Neuronal stem cell (in vitro differentiated cells): Measurements from ENCODE around the gene CDK5RAP3.

Source experiments
- DNase-seq: peaks from one replicate; pipeline ENCODE4 v3.0.0-alpha.2; 2013; ENCODE audit warnings: low spot score
- H2AFZ ChIP-seq: one replicate; pipeline ENCODE4 v1.6.1; 2013; ENCODE audit warnings: mild to moderate bottlenecking, low read length, inconsistent platforms
- H2AK5ac ChIP-seq: 2 replicates; pipeline ENCODE4 v1.6.1; 2013; ENCODE audit warnings: low read depth, mild to moderate bottlenecking, inconsistent platforms, low read length, moderate library complexity, mixed read lengths
- H2BK120ac ChIP-seq: 2 replicates; pipeline ENCODE4 v1.6.1; 2013; ENCODE audit warnings: low read depth, mild to moderate bottlenecking, inconsistent platforms, low read length, moderate library complexity, mixed read lengths
- H2BK12ac ChIP-seq: one replicate; pipeline ENCODE4 v1.6.1; 2013; ENCODE audit warnings: low read length, inconsistent platforms
- H2BK15ac ChIP-seq: 2 replicates; pipeline ENCODE4 v1.6.1; 2013; ENCODE audit warnings: mild to moderate bottlenecking, low read length, inconsistent platforms, mixed read lengths
- H2BK5ac ChIP-seq: one replicate; pipeline ENCODE4 v1.6.1; 2013; ENCODE audit warnings: inconsistent platforms, mild to moderate bottlenecking, low read length, moderate library complexity
- H3K14ac ChIP-seq: one replicate; pipeline ENCODE4 v1.6.1; 2013; ENCODE audit warnings: low read length, inconsistent platforms
- H3K18ac ChIP-seq: 2 replicates; pipeline ENCODE4 v1.6.1; 2013; ENCODE audit warnings: low read length, inconsistent platforms
- H3K23ac ChIP-seq: 2 replicates; pipeline ENCODE4 v1.6.1; 2013; ENCODE audit warnings: low read depth, mild to moderate bottlenecking, mixed read lengths, low read length, inconsistent platforms; ENCODE audit not compliant: poor library complexity
- H3K27ac ChIP-seq: replicated peaks from 3 replicates; pipeline ENCODE4 v1.5.1; 2013; ENCODE audit warnings: low read length, inconsistent platforms
- H3K27me3 ChIP-seq, 3 experiments: 2 replicates each; pipeline ENCODE4 v1.6.1; 2013; ENCODE audit warnings: low read length in 3 of 3, mild to moderate bottlenecking in 2 of 3, inconsistent platforms in 1 of 3, low read depth in 1 of 3, mixed read lengths in 1 of 3, moderate library complexity in 1 of 3; ENCODE audit not compliant: control insufficient read depth in 3 of 3, insufficient read depth in 3 of 3
- H3K36me3 ChIP-seq, 2 donors: replicated peaks in 1 of 2; 2 replicates each; pipeline ENCODE4 v1.6.1; 2013; ENCODE audit warnings: low read length in 2 of 2; ENCODE audit not compliant: control insufficient read depth in 2 of 2, insufficient read depth in 2 of 2
- H3K4ac ChIP-seq: 2 replicates; pipeline ENCODE4 v1.6.1; 2013; ENCODE audit warnings: inconsistent platforms, mild to moderate bottlenecking, low read length, moderate library complexity
- H3K4me1 ChIP-seq, 2 donors: 1 replicate in 1 of 2; 2 replicates in 1 of 2; pipeline ENCODE4 v1.6.1; 2013; ENCODE audit warnings: low read length in 2 of 2, low read depth in 1 of 2; ENCODE audit not compliant: control insufficient read depth in 2 of 2, insufficient read depth in 1 of 2
- H3K4me2 ChIP-seq: one replicate; pipeline ENCODE4 v1.6.1; 2013; ENCODE audit warnings: mild to moderate bottlenecking, low read length, inconsistent platforms; ENCODE audit not compliant: insufficient read depth, poor library complexity, severe bottlenecking
- H3K4me3 ChIP-seq, 2 donors: 2 replicates each; pipeline ENCODE4 v1.5.1; 2013; ENCODE audit warnings: low read length in 2 of 2, mild to moderate bottlenecking in 2 of 2, inconsistent platforms in 1 of 2, moderate library complexity in 1 of 2
- H3K79me1 ChIP-seq: one replicate; pipeline ENCODE4 v1.6.1; 2013; ENCODE audit warnings: low read depth, mild to moderate bottlenecking, inconsistent platforms, low read length, moderate library complexity
- H3K9ac ChIP-seq: one replicate; pipeline ENCODE4 v1.6.1; 2013; ENCODE audit warnings: mild to moderate bottlenecking, low read depth, low read length, inconsistent platforms; ENCODE audit not compliant: poor library complexity
- H3K9me3 ChIP-seq, 2 donors: replicated peaks in 1 of 2; 2 replicates each; pipeline versions ENCODE3 to v1.6.1; 2013; ENCODE audit warnings: low read length in 2 of 2, mild to moderate bottlenecking in 2 of 2, inconsistent platforms in 1 of 2, low read depth in 1 of 2, mixed read lengths in 1 of 2, moderate library complexity in 1 of 2; ENCODE audit not compliant: control insufficient read depth in 2 of 2, insufficient read depth in 1 of 2
- H4K8ac ChIP-seq: one replicate; pipeline ENCODE4 v1.6.1; 2013; ENCODE audit warnings: low read depth, mild to moderate bottlenecking, inconsistent platforms, low read length, moderate library complexity
- H4K91ac ChIP-seq: one replicate; pipeline ENCODE4 v1.6.1; 2013; ENCODE audit warnings: low read length, low read depth, mild to moderate bottlenecking, inconsistent platforms; ENCODE audit not compliant: poor library complexity
- WGBS, 2 donors: extraction: QIAGEN DNeasy Blood & Tissue Kit; methylation state at CpG; one replicate each; pipeline ENCODE4 v1.1.7; 2013; ENCODE audit warnings: missing lambda C conversion rate in 2 of 2, mixed read lengths in 1 of 2; ENCODE audit not compliant: insufficient read length in 2 of 2, insufficient replicate concordance in 1 of 2; ENCODE audit errors: extremely low coverage in 2 of 2; 5-methylcytosine and 5-hydroxymethylcytosine counted together

Gene CDK5RAP3

DNA sequence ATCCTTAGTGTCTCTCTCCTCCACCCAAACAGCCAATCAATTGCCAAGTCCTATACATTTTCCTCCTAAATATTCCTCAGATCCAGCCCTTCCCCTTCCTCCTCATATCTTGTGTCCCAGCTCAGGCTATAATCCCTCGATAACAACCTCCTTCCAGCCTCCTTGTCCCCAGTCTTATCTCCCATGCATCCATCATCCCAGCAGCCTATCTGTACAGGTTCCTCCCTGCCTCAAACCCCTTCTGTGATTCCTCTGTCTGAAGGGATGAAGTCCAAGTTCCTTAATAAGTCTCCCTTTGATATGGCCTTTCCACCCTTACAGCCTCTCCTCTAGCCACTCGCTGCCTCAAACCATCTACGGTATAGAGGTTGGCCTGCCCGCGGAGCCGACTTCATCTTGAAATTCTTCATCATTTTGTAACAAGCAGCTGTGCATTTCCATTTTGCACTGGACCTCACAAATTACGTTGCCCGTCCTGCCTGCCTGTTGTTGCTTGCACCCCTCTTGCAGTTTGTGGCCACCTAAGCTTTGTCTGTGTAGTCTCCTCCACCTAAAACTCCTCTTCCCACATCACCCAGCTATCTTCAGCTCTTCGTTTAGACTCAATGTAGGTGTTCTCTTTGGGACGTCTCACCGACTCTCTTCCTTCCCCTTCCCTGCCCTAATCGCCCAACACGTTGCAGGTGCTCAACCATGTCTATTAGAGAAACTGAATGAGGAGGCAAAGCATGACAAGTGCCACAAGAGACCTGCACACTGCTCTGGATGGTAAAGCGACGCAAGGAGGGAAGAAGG is 786 bp upstream of the CDK5RAP3 start:
- H3K14ac ChIP-seq: no peak overlapping the region

DNA sequence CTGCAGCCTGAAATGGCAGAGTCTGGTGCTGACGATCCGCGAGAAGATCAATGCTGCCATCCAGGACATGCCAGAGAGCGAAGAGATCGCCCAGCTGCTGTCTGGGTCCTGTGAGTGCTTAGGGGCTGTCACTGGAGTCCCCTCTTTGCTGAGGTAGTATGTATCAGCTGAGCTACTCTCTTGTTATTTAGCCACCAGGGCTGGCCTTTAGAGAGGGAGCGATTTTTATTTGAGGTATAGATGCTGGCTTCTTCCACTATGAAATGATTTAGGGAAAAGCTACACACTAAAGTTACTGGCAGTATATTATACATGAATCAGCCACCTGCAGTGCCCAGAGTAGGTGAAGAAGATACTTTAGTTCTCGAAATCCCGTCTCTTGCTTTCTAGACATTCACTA is 2.6 kb downstream of the CDK5RAP3 start:
- H2BK120ac ChIP-seq: no peak overlapping the region
- H3K9me3 ChIP-seq: no peaks in the 10 kb centered on the region
- no peak overlapping the region for H2BK12ac ChIP-seq
- no peak overlapping the region for H2BK5ac ChIP-seq
- peaks cover 28 to 55% of the 10 kb centered on the region in 2 donors for H3K36me3 ChIP-seq
- no peak overlapping the region for H2AFZ ChIP-seq
- H4K8ac ChIP-seq: no peak overlapping the region
- no peak overlapping the region for H3K4me2 ChIP-seq
- H3K4me1 ChIP-seq: peaks cover 4 to 16% of the 10 kb centered on the region in 2 donors
- no peak overlapping the region for H3K18ac ChIP-seq
- no peaks in the 10 kb centered on the region for H3K79me1 ChIP-seq
- H3K27ac ChIP-seq: no peak overlapping the region
- H3K4ac ChIP-seq: no peak overlapping the region
- H3K23ac ChIP-seq: no peak overlapping the region
- H2AK5ac ChIP-seq: no peak overlapping the region
- H3K9ac ChIP-seq: no peak overlapping the region
- H3K14ac ChIP-seq: no peak overlapping the region
- no peaks in the 10 kb centered on the region for H3K27me3 ChIP-seq
- H4K91ac ChIP-seq: no peak overlapping the region
- no peak for DNase-seq
- no CpG with 5 or more reads among the region's 8 CpGs for WGBS, 2 donors
- H2BK15ac ChIP-seq: no peak overlapping the region
- H3K4me3 ChIP-seq: no peak overlapping the region

More for the DNA sequence above, 786 bp upstream of the CDK5RAP3 start:
- Histone ChIP-seq H3K18ac (no peak overlapping the region), H3K9me3 (no peaks in the 10 kb centered on the region), H2AFZ (peak overlapping the region; percentile 88), H3K4me1 (peaks cover 3 to 14% of the 10 kb centered on the region in 2 donors), H3K36me3 (peaks cover 13 to 29% of the 10 kb centered on the region in 2 donors), H3K27ac (no peak overlapping the region), H3K27me3 (peaks cover 0 to 3% (median 0%) of the 10 kb centered on the region in 3 experiments), H3K4me3 (peak overlapping the region; percentile 35 to 59), H2BK15ac (no peak overlapping the region), H3K4me2 (peak overlapping the region; percentile 35), H3K79me1 (no peaks in the 10 kb centered on the region), H4K91ac (no peak overlapping the region), H2BK120ac (no peak overlapping the region), H3K23ac (no peak overlapping the region), H3K4ac (no peak overlapping the region), H3K9ac (no peak overlapping the region), H4K8ac (no peak overlapping the region), H2BK12ac (peak overlapping the region; percentile 1), H2BK5ac (no peak overlapping the region), H2AK5ac (no peak overlapping the region)
- no peak for DNase-seq
- no CpG with 5 or more reads among the region's 15 CpGs for WGBS, 2 donors

DNA sequence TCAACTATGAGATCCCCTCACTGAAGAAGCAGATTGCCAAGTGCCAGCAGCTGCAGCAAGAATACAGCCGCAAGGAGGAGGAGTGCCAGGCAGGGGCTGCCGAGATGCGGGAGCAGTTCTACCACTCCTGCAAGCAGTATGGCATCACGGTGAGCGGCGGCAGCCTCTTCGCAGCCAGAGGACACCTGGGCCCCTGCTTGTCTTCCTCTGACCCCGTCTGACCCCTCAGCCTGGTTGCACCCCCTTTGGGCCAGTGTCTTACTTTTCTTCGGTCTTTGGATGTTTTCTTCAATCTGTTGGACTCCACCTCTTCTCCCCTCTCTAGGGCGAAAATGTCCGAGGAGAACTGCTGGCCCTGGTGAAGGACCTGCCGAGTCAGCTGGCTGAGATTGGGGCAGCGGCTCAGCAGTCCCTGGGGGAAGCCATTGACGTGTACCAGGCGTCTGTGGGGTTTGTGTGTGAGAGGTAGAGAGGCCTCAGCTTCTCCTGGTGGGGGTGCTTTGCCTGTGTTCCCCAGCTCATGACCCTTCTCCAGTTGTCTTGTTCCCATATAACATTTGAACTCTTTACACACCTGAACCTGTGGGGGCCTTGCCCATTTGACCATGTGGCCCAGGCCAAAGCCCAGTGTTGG is 4.4 kb downstream of the CDK5RAP3 start:
- Histone ChIP-seq H3K4me3 (no peak overlapping the region), H3K9me3 (no peaks in the 10 kb centered on the region), H2BK15ac (no peak overlapping the region), H3K4me1 (peaks cover 9 to 12% of the 10 kb centered on the region in 2 donors), H4K91ac (no peak overlapping the region), H3K9ac (no peak overlapping the region), H3K18ac (no peak overlapping the region), H2BK5ac (no peak overlapping the region), H2AFZ (no peak overlapping the region), H3K27me3 (no peaks in the 10 kb centered on the region), H3K4me2 (no peak overlapping the region), H2AK5ac (no peak overlapping the region), H3K23ac (no peak overlapping the region), H4K8ac (no peak overlapping the region), H3K27ac (no peak overlapping the region), H2BK120ac (no peak overlapping the region), H3K36me3 (peaks cover 34 to 72% of the 10 kb centered on the region in 2 donors), H3K4ac (no peak overlapping the region), H2BK12ac (no peak overlapping the region), H3K79me1 (no peaks in the 10 kb centered on the region), H3K14ac (no peak overlapping the region)
- no CpG with 5 or more reads among the region's 15 CpGs for WGBS, 2 donors
- DNase-seq: no peak

DNA sequence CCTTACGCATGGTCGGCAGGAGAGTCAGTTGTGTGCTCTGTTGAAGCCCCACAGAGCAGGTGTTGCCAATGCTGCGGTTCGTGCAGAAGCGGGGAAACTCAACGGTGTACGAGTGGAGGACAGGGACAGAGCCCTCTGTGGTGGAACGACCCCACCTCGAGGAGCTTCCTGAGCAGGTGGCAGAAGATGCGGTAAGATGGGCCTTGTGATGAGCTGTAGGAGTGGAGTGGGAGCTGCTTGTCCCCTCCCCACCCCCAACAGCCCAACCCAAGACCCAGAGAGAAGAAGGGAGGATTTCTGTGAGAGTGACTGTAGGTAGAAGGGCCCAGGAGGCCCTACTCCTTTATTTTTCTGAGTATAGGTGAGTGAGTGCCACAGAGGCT is 4.9 kb downstream of the CDK5RAP3 start:
- Histone ChIP-seq H2BK15ac (no peak overlapping the region), H3K4me1 (peaks cover 7 to 10% of the 10 kb centered on the region in 2 donors), H2BK12ac (no peak overlapping the region), H3K9me3 (no peaks in the 10 kb centered on the region), H2AK5ac (no peak overlapping the region), H3K9ac (no peak overlapping the region), H4K91ac (no peak overlapping the region), H3K14ac (no peak overlapping the region), H3K4me3 (no peak overlapping the region), H3K79me1 (no peaks in the 10 kb centered on the region), H3K4me2 (no peak overlapping the region), H3K27ac (no peak overlapping the region), H3K23ac (no peak overlapping the region), H3K4ac (no peak overlapping the region), H2BK120ac (no peak overlapping the region), H4K8ac (no peak overlapping the region), H3K36me3 (peaks cover 39 to 78% of the 10 kb centered on the region in 2 donors), H3K27me3 (no peaks in the 10 kb centered on the region), H2BK5ac (no peak overlapping the region), H3K18ac (no peak overlapping the region), H2AFZ (no peak overlapping the region)
- no CpG with 5 or more reads among the region's 10 CpGs for WGBS, 2 donors
- no peak for DNase-seq
